ENCODE measurements around the gene SETD2.

SETD2 gene

GRCh38 chr3:46996689-46997452 lies 167.0 kb downstream of the SETD2 start:
- DNase-seq = peak; percentile 3

DNA sequence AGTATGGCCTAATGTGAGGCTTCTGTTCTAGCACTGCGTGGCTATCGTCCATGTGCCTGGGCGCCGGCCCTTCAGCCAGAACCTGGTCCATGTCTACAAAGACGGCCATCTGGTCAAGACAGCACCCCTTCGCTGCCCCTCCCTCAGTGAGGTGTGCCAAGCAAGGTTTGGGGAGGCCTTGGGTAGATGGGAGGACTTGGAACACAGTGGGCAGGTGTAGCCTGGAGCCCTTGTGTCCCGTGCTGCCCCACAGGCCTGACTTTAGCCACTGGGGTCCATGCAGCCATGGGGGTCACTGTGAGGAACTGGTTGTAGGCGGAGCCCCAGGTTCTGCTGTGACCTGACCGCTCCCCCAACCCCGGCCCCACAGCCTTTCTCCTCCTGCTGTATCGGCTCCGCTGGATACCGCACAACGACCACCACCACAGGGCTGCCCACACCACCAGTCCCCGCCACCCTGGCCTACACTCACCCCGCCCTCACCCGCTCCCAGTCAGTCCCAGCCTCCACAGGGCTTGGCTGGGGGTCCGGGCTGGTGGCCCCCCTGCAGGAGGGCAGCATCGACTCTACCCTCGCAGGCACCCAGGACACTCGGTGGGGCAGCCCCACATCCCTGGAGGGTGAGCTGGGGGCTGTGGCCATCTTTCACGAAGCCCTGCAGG lies 167.9 kb downstream of the SETD2 start:
- no peak for DNase-seq

- DNase-seq = no peak
Observed at GRCh38 chr3:46994801-46995731, 168.8 kb downstream of the SETD2 start.

DNA sequence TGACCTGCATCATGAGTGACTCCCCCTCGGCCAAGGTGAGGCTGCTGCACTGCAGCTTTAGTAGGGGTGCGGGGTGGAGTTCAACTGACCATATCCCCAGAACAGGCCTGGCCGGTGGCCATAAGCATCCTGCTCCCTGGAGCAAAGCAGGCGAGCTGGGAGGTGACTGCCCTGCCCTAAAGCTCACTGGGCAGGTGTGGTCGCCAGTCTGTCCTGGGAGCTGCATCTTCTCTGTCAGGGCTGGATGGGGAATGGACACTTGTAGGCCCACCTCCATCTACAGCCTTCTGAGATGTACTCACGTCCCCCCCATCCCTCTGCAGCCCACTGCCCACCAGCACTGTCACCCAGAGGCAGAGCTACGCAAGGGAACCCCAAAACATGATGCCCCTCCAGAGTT lies 169.9 kb downstream of the SETD2 start:
- no peak for DNase-seq

DNA sequence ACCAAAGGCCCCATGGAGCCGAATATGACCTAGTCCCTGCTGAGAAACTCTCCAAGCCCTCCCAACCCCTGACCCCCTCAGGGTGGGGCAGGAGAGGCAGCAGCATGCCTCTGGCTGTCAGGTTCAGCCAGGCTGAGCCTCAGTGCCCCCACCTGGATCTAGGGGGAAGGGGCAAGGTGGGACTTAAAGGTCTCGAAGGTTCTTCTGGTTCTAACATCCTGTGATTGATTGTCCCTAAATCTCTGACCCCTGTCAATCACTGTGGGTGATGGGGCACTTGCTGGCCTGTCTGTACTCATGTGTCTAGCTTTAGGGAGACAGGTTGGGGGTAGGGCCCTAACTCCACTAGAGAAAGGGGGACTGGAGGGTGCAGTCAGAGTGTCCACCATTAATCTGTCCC lies 170.6 kb downstream of the SETD2 start:
- no peak for DNase-seq

DNA sequence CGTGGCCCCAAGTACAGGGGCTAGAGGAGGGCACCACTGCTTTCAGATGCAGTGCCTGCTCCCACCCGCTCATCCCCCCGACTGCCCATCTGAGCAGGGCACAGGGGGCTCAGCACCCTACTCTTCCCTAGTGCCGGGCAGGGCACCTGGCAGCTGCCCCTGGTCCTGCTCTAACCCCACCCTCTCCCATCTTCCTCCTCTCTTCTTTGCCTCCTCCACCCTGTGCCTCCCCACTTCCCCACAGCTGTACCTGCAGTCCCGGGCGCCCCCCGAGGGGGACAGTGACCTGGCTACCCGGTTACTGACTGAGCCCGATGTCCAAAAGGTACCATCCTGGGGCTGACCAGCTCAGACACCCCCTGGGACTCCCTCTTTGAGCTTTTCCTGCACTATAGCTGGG lies 171.7 kb downstream of the SETD2 start:
- no peak for DNase-seq

GRCh38 chr3:46991406-46992165 lies 172.3 kb downstream of the SETD2 start:
- DNase-seq = no peak

DNA sequence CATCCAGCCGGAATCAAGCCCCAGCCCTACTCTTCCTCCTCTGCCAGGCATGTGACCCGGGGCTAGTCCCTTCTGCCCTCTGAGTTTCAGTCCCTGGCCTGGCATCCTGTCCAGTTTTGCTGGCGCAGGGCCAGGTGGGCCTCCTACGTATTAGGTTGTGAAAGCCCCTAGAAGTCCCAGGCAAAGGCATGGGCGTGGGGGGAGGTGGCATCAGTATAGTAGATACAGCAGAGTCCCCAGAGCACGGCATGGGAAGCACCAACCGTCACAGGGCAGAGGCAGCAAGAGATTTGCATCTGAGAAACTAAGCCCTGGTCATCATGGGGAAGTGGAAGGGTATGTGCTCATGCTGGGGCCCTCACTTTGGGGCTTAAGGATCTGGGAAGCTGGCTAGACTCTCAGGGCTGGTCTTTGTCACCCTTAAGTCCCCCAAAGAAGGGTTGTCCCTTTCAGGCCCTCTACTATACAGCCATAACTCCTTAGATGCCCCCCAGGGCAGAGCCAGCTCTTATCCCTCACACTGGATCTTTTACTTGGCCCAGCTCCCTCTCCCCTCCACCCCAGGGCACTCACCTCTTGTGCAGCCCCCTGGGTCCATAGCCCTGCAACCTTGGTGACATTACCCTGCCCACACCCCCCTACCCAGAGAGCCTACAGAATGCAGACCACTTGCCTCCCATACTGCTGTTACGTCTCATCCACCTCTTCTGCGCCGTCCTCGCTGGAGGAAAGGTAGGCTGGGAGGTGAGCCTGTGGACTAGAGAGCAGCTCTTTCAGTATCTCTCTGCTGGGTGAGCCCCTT lies 173.1 kb downstream of the SETD2 start:
- no peak for DNase-seq

GRCh38 chr3:46989146-46989810 lies 174.6 kb downstream of the SETD2 start:
- no peak for DNase-seq

DNA sequence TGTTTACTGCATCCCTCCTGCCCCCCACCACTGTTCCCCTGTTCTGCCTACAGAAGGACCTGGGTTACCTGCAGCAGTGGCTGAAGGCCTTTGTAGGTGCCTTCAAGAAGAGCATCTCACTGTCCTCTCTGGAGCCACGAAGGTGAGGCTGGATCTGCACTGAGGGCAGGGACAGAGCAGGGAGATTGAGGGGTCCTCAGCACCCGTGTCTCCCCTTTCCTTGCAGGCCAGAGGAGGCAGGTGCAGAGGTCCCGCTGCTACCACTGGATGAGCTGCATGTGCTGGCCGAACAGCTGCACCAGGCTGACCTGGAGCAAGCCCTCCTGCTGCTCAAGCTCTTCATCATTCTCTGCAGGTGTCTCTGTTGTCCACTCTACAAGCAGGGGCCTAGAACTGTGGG lies 175.3 kb downstream of the SETD2 start:
- DNase-seq = no peak

DNA sequence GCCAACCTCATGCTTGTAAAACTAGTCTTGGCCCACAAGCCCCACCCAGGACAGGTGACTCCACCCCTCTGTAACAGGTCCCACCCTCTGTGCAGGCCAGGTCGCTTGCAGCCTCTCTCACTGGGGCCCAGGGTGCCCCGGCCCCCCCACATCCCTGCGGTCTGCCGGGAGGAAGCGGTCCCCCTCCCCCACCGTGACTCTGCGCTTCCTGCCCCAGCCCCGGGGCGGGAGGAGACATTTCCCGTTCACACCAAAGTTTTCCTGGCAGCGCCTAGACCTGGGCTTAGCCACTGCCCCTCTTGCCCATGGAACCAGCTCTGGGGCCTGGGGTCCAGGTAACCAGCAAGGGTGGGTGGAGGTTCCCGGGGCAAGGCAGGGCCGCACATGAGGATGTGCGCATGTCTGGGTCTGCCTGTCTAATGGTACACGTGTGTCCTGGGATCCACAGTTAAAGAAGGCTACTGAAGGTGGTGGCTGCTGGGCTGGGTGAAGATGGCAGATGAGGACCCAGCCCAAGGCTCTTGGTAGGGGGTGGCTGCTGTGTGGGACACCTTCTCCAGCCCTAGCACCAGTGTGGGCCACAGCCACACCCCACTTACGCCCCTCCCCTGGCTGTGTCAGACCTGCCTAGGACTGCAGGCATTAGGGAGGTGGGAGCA lies 176.0 kb downstream of the SETD2 start:
- DNase-seq = no peak

DNA sequence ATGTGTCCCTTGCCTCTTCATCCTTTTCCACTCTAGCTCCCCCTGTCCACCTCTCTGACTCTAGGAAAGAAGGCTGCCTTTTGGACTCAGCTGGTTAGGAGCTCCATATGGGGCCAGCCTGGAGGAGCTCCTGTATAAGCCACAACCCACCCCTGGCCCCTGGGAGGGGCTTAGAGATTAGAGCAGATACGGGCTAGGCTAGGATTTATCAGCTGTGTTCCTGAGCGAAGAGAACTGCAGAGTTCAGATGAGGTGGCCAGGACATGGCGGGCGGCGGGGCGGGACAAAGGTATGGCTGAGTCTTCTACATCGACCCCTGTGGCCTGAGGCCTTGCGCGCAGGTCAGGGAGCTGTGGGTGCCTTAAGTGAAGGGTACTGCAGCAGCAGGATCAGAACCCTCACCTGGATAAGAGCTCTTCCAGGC lies 176.6 kb downstream of the SETD2 start:
- DNase-seq = no peak

- DNase-seq = no peak
Observed at GRCh38 chr3:46986782-46987310, 177.1 kb downstream of the SETD2 start.

- DNase-seq = no peak
Observed at GRCh38 chr3:46986055-46986730, 177.7 kb downstream of the SETD2 start.

GRCh38 chr3:46985588-46985987 lies 178.3 kb downstream of the SETD2 start:
- DNase-seq = no peak

- DNase-seq = no peak
Observed at GRCh38 chr3:46984591-46985459, 179.1 kb downstream of the SETD2 start.

DNA sequence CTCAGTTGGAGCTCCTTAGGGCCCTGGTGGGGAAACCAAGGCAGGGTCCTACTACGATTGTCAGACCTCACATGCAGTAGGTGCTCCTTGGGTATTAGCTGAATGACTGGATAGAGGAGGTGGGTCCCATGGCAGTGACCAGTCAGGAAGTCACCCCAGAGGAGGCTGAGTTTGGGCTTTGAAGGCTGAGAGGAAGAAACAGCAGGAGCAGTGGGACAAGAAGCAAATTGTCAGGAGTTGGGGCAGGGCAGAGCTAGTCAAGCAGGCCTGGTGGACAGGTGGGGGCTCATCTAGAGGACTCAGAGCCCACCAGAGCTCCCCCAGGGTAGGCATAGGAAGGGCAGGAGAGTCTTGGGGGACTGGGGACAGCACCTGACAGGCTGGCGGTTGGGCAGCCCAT lies 181.4 kb downstream of the SETD2 start:
- no peak for DNase-seq

- no peak for DNase-seq
Observed at GRCh38 chr3:46981932-46982471, 181.9 kb downstream of the SETD2 start.

Data from NCI-H2171 treated with DMSO at 0.1 percent for 48 hours (cell line).